GM18951 (cell line): ENCODE data around the gene SLC6A18.

Experiments
- POLR2A ChIP-seq: IDR thresholded peaks from 4 replicates; pipeline ENCODE4 v1.6.1; 2011; ENCODE audit warnings: mild to moderate bottlenecking; ENCODE audit not compliant: insufficient read length, insufficient read depth; ENCODE audit errors: extremely low read depth
- in situ Hi-C: fragments of 300-500 bp; cut with MboI; formaldehyde crosslinking; loops from one replicate; pipeline ENCODE4 v1.12.0; 2022; ENCODE audit warnings: low sequenced_read_pairs, mixed read lengths, inconsistent platforms; ENCODE audit not compliant: unreplicated experiment

The SLC6A18 gene

GRCh38 chr5:1194378-1194777, 30.8 kb upstream of the SLC6A18 start:
- in situ Hi-C loops, result no loop called here
- TF ChIP-seq POLR2A, result no peak

- in situ Hi-C loops, result no loop called here
- no peak for TF ChIP-seq POLR2A
Measured at GRCh38 chr5:1195439-1195838, 29.7 kb upstream of the SLC6A18 start.

GRCh38 chr5:1195916-1196315, 29.3 kb upstream of the SLC6A18 start:
- in situ Hi-C loops, result no loop called here
- TF ChIP-seq POLR2A, result no peak

GRCh38 chr5:1196562-1196961, 28.6 kb upstream of the SLC6A18 start:
- in situ Hi-C loops, result no loop called here
- TF ChIP-seq POLR2A, result no peak

GRCh38 chr5:1197876-1198666, 27.1 kb upstream of the SLC6A18 start:
- TF ChIP-seq POLR2A, result no peak
- in situ Hi-C loops, result no loop called here

- in situ Hi-C loops, result no loop called here
- no peak for TF ChIP-seq POLR2A
Measured at GRCh38 chr5:1199340-1199648, 25.9 kb upstream of the SLC6A18 start.

GRCh38 chr5:1199649-1200494, 25.3 kb upstream of the SLC6A18 start:
- in situ Hi-C loops, result no loop called here
- no peak for TF ChIP-seq POLR2A

GRCh38 chr5:1200495-1201326, 24.5 kb upstream of the SLC6A18 start:
- in situ Hi-C loops, result no loop called here
- TF ChIP-seq POLR2A, result no peak

GRCh38 chr5:1201327-1202025, 23.7 kb upstream of the SLC6A18 start, which contains the start of gene SLC6A19:
TSS of gene SLC6A19 (plus strand) at chr5:1201595. CDS start at chr5:1201651, 56 bp downstream.
- no peak for TF ChIP-seq POLR2A
- in situ Hi-C loops, result no loop called here

- in situ Hi-C loops, result no loop called here
- TF ChIP-seq POLR2A, result no peak
Measured at GRCh38 chr5:1202026-1202797, 23.0 kb upstream of the SLC6A18 start.

GRCh38 chr5:1202798-1203185, 22.4 kb upstream of the SLC6A18 start:
- TF ChIP-seq POLR2A, result no peak
- in situ Hi-C loops, result no loop called here

- in situ Hi-C loops, result no loop called here
Measured at GRCh38 chr5:1203311-1203967, 21.7 kb upstream of the SLC6A18 start.

More at GRCh38 chr5:1203311-1203967, 21.7 kb upstream of the SLC6A18 start:
- TF ChIP-seq POLR2A, result no peak
